Mesendoderm (in vitro differentiated cells): ENCODE data around the gene P2RX6.

Experiments used
- DNase-seq: peaks from one replicate; pipeline ENCODE4 v3.0.0; 2013
- H2AK5ac ChIP-seq: 2 replicates; pipeline ENCODE4 v1.6.1; 2013; ENCODE audit warnings: low read length, inconsistent platforms
- H2BK120ac ChIP-seq: 2 replicates; pipeline ENCODE4 v1.6.1; 2013; ENCODE audit warnings: low read depth, mild to moderate bottlenecking, low read length, moderate library complexity, mixed read lengths
- H2BK15ac ChIP-seq: replicated peaks from 2 replicates; pipeline ENCODE4 v1.6.1; 2013; ENCODE audit warnings: low read depth, mild to moderate bottlenecking, moderate library complexity
- H2BK5ac ChIP-seq: 2 replicates; pipeline ENCODE4 v1.6.1; 2013; ENCODE audit warnings: low read length, inconsistent platforms
- H3K18ac ChIP-seq: 2 replicates; pipeline ENCODE4 v1.6.1; 2013; ENCODE audit warnings: mild to moderate bottlenecking, low read length, mixed read lengths
- H3K23ac ChIP-seq: one replicate; pipeline ENCODE4 v1.6.1; 2013; ENCODE audit warnings: low read length
- H3K27ac ChIP-seq: 2 replicates; pipeline ENCODE4 v1.5.1; 2013; ENCODE audit warnings: low read depth, mild to moderate bottlenecking, inconsistent platforms, low read length, moderate library complexity
- H3K27me3 ChIP-seq: 2 replicates; pipeline ENCODE4 v1.6.1; 2013; ENCODE audit warnings: low read length, control low read depth, mild to moderate bottlenecking, inconsistent platforms; ENCODE audit not compliant: insufficient read depth, poor library complexity
- H3K36me3 ChIP-seq: 2 replicates; pipeline ENCODE4 v1.6.1; 2013; ENCODE audit warnings: low read length, inconsistent platforms; ENCODE audit not compliant: control insufficient read depth, insufficient read depth
- H3K4ac ChIP-seq: one replicate; pipeline ENCODE4 v1.6.1; 2013; ENCODE audit warnings: low read depth, mild to moderate bottlenecking, low read length, moderate library complexity
- H3K4me1 ChIP-seq: 2 replicates; pipeline ENCODE4 v1.6.1; 2013; ENCODE audit warnings: low read depth, low read length, inconsistent platforms; ENCODE audit not compliant: control insufficient read depth
- H3K4me2 ChIP-seq: 2 replicates; pipeline ENCODE4 v1.6.1; 2013; ENCODE audit warnings: low read length
- H3K4me3 ChIP-seq: 2 replicates; pipeline ENCODE4 v1.5.1; 2013; ENCODE audit warnings: mild to moderate bottlenecking, low read length
- H3K56ac ChIP-seq: one replicate; pipeline ENCODE4 v1.6.1; 2013; ENCODE audit warnings: low read length
- H3K79me1 ChIP-seq: 2 replicates; pipeline ENCODE4 v1.6.1; 2013; ENCODE audit warnings: low read length, inconsistent platforms
- H3K79me2 ChIP-seq: 2 replicates; pipeline ENCODE4 v1.6.1; 2013; ENCODE audit warnings: mild to moderate bottlenecking, low read length; ENCODE audit not compliant: control insufficient read depth, insufficient read depth
- H3K9ac ChIP-seq: 2 replicates; pipeline ENCODE4 v1.6.1; 2013; ENCODE audit warnings: low read length, inconsistent platforms
- H4K5ac ChIP-seq: one replicate; pipeline ENCODE4 v1.6.1; 2013; ENCODE audit warnings: low read length
- H4K8ac ChIP-seq: one replicate; pipeline ENCODE4 v1.6.1; 2013; ENCODE audit warnings: low read depth, mild to moderate bottlenecking, control low read depth, low read length, moderate library complexity
- WGBS: extraction: QIAGEN DNeasy Blood & Tissue Kit; methylation state at CpG from one replicate; pipeline ENCODE4 v1.1.7; 2013; ENCODE audit warnings: low lambda C conversion rate, missing lambda C conversion rate; ENCODE audit not compliant: insufficient coverage; ENCODE audit errors: extremely low coverage; 5-methylcytosine and 5-hydroxymethylcytosine counted together

P2RX6 gene

GRCh38 chr22:20988573-20989322, 26.2 kb upstream of the P2RX6 start:
- Histone ChIP-seq H3K23ac (no peak overlapping the region), H3K79me1 (no peaks in the 10 kb centered on the region), H3K9ac (no peak overlapping the region), H3K56ac (no peak overlapping the region), H2BK120ac (no peak overlapping the region), H3K79me2 (no peaks in the 10 kb centered on the region), H2BK5ac (no peak overlapping the region), H3K27ac (no peak overlapping the region), H4K8ac (no peak overlapping the region), H4K5ac (no peak overlapping the region), H3K4me1 (no peaks in the 10 kb centered on the region), H3K4me3 (no peak overlapping the region), H3K18ac (no peak overlapping the region), H3K27me3 (no peaks in the 10 kb centered on the region), H2AK5ac (no peak overlapping the region), H3K4ac (no peak overlapping the region), H3K4me2 (no peak overlapping the region), H3K36me3 (peaks cover 2% of the 10 kb centered on the region), H2BK15ac (no peak overlapping the region)
- DNase-seq = no peak
- WGBS = no CpG with 5 or more reads among the region's 16 CpGs

GRCh38 chr22:20989323-20990138, 25.4 kb upstream of the P2RX6 start:
- no peak overlapping the region for H3K9ac ChIP-seq
- no peak overlapping the region for H2BK5ac ChIP-seq
- no peak for DNase-seq
- no peak overlapping the region for H3K56ac ChIP-seq
- no peak overlapping the region for H3K4me2 ChIP-seq
- no peak overlapping the region for H2AK5ac ChIP-seq
- no peak overlapping the region for H2BK120ac ChIP-seq
- no peak overlapping the region for H3K23ac ChIP-seq
- H3K27ac ChIP-seq = no peak overlapping the region
- no peak overlapping the region for H3K4ac ChIP-seq
- H3K79me1 ChIP-seq = no peaks in the 10 kb centered on the region
- H3K27me3 ChIP-seq = no peaks in the 10 kb centered on the region
- no peak overlapping the region for H4K5ac ChIP-seq
- H3K4me1 ChIP-seq = no peaks in the 10 kb centered on the region
- H2BK15ac ChIP-seq = no peak overlapping the region
- H3K79me2 ChIP-seq = no peaks in the 10 kb centered on the region
- H4K8ac ChIP-seq = no peak overlapping the region
- no CpG with 5 or more reads among the region's 17 CpGs for WGBS
- H3K36me3 ChIP-seq = peaks cover 2% of the 10 kb centered on the region
- H3K18ac ChIP-seq = no peak overlapping the region
- H3K4me3 ChIP-seq = no peak overlapping the region

- Histone ChIP-seq H2BK120ac (no peak overlapping the region), H3K27me3 (no peaks in the 10 kb centered on the region), H3K9ac (no peak overlapping the region), H3K79me1 (no peaks in the 10 kb centered on the region), H2BK5ac (no peak overlapping the region), H2AK5ac (no peak overlapping the region), H3K4me1 (no peaks in the 10 kb centered on the region), H3K18ac (no peak overlapping the region), H3K23ac (no peak overlapping the region), H2BK15ac (no peak overlapping the region), H3K4me2 (no peak overlapping the region), H3K36me3 (peaks cover 2% of the 10 kb centered on the region), H4K8ac (no peak overlapping the region), H4K5ac (no peak overlapping the region), H3K4me3 (no peak overlapping the region), H3K56ac (no peak overlapping the region), H3K4ac (no peak overlapping the region), H3K79me2 (no peaks in the 10 kb centered on the region), H3K27ac (no peak overlapping the region)
- no peak for DNase-seq
- no CpG with 5 or more reads among the region's 21 CpGs for WGBS
Observed at GRCh38 chr22:20990184-20991180, 24.5 kb upstream of the P2RX6 start.

GRCh38 chr22:20991252-20992055, 23.5 kb upstream of the P2RX6 start:
- no peak for DNase-seq
- Histone ChIP-seq H3K36me3 (peaks cover 2% of the 10 kb centered on the region), H3K18ac (no peak overlapping the region), H3K27me3 (no peaks in the 10 kb centered on the region), H3K4me2 (no peak overlapping the region), H4K5ac (no peak overlapping the region), H3K56ac (no peak overlapping the region), H3K79me2 (no peaks in the 10 kb centered on the region), H2BK15ac (no peak overlapping the region), H2BK120ac (no peak overlapping the region), H3K9ac (no peak overlapping the region), H3K23ac (no peak overlapping the region), H3K4me3 (no peak overlapping the region), H3K79me1 (no peaks in the 10 kb centered on the region), H2AK5ac (no peak overlapping the region), H3K27ac (no peak overlapping the region), H4K8ac (no peak overlapping the region), H3K4ac (no peak overlapping the region), H2BK5ac (no peak overlapping the region), H3K4me1 (no peaks in the 10 kb centered on the region)
- WGBS = no CpG with 5 or more reads among the region's 24 CpGs

GRCh38 chr22:20992056-20992442, 22.9 kb upstream of the P2RX6 start:
- Histone ChIP-seq H2BK15ac (no peak overlapping the region), H2BK120ac (no peak overlapping the region), H3K9ac (no peak overlapping the region), H3K79me2 (no peaks in the 10 kb centered on the region), H3K36me3 (peaks cover 2% of the 10 kb centered on the region), H3K23ac (no peak overlapping the region), H3K27me3 (no peaks in the 10 kb centered on the region), H2AK5ac (no peak overlapping the region), H3K4me3 (no peak overlapping the region), H3K4me2 (no peak overlapping the region), H3K4me1 (no peaks in the 10 kb centered on the region), H4K5ac (no peak overlapping the region), H3K18ac (no peak overlapping the region), H2BK5ac (no peak overlapping the region), H3K56ac (no peak overlapping the region), H3K4ac (no peak overlapping the region), H3K79me1 (no peaks in the 10 kb centered on the region), H3K27ac (no peak overlapping the region), H4K8ac (no peak overlapping the region)
- no peak for DNase-seq
- no CpG with 5 or more reads among the region's 7 CpGs for WGBS
